Testis (tissue), 3 donors: ENCODE data around the gene EZR. TPM values are rescaled to one million over a fixed set of nuclear protein-coding genes. Genes with fewer than 3 reads are reported as not detected.

ENCODE experiments used
- DNase-seq: peaks from one replicate; pipeline ENCODE4 v3.0.0-alpha.2; 2019
- H3K27ac ChIP-seq, 2 donors: fragments of 200-600 bp; sonication (generic); one replicate each; pipeline ENCODE4 v1.5.1; 2019
- H3K27me3 ChIP-seq: fragments of 200-600 bp; sonication (generic); one replicate; pipeline ENCODE4 v1.5.1; 2019
- H3K36me3 ChIP-seq: fragments of 200-600 bp; sonication (generic); one replicate; pipeline ENCODE4 v1.5.1; 2017; ENCODE audit warnings: low read depth; ENCODE audit errors: missing control alignments
- H3K4me1 ChIP-seq: fragments of 200-600 bp; sonication (generic); one replicate; pipeline ENCODE4 v1.5.1; 2019
- H3K4me3 ChIP-seq, 2 donors: fragments of 200-600 bp; sonication (generic); one replicate each; pipeline ENCODE4 v1.5.1; 2017 to 2019
- H3K9me3 ChIP-seq: fragments of 200-600 bp; sonication (generic); one replicate; pipeline ENCODE4 v1.5.1; 2017
- CTCF ChIP-seq, 3 experiments: fragments of 450-650 bp in 2 of 3; fragments of 200-600 bp in 1 of 3; sonication (generic) in 1 of 3; IDR thresholded peaks; one replicate each; pipeline ENCODE4 v1.5.1; 2016 to 2019; ENCODE audit warnings: antibody characterized with exemption in 3 of 3, mild to moderate bottlenecking in 2 of 3, moderate library complexity in 1 of 3
- POLR2A ChIP-seq: fragments of 450-650 bp; IDR thresholded peaks from one replicate; pipeline ENCODE4 v1.6.1; 2017; ENCODE audit warnings: antibody characterized with exemption, mild to moderate bottlenecking, moderate library complexity
- WGBS, 2 donors: methylation state at CpG; one replicate each; pipeline ENCODE4 v1.1.5; 2018; 5-methylcytosine and 5-hydroxymethylcytosine counted together
- intact Hi-C: fragments of 100-400 bp; cut with DNase I; formaldehyde crosslinking; loops from one replicate; pipeline ENCODE4 v1.15.1; 2023; ENCODE audit warnings: low total_unique reads
- polyA plus RNA-seq: library from polyadenylated mRNA; stranded (reverse); fragments of 350-450 nt; fragmentation: Illumina TruSeq; extraction: RNeasy Lipid Tissue Mini Kit (QIAGEN cat#74804); gene quantifications from one replicate; pipeline ENCODE4 v1.2.3, GENCODE V29; 2014; ENCODE audit warnings: low read depth, low replicate concordance; ENCODE audit not compliant: insufficient read depth
- total RNA-seq, 2 donors: library from RNA; depleted of rRNA; stranded (reverse); fragments of >200 nt; gene quantifications; one replicate each; pipeline ENCODE4 v1.2.3, GENCODE V29; 2016

EZR gene
- total and polyA plus RNA-seq, 3 donors from 2014 or later: 129 to 199 (median 164) TPM

- 81 to 91% methylated on average over 6 of the region's 6 CpGs for WGBS, 2 donors
- H3K9me3 ChIP-seq: no peaks in the 10 kb centered on the region
- H3K27ac ChIP-seq: no peak overlapping the region
- no peak for DNase-seq
- no peaks in the 10 kb centered on the region for H3K36me3 ChIP-seq
- TF ChIP-seq CTCF (IDR thresholded peaks at IDR 0.05) (no peak), POLR2A (no peak)
- intact Hi-C loops: no loop called here
- peaks cover 20% of the 10 kb centered on the region for H3K4me1 ChIP-seq
- no peaks in the 10 kb centered on the region for H3K27me3 ChIP-seq
- H3K4me3 ChIP-seq: no peak overlapping the region
Measured at GRCh38 chr6:158767709-158768108, 51.5 kb downstream of the EZR start.

DNA sequence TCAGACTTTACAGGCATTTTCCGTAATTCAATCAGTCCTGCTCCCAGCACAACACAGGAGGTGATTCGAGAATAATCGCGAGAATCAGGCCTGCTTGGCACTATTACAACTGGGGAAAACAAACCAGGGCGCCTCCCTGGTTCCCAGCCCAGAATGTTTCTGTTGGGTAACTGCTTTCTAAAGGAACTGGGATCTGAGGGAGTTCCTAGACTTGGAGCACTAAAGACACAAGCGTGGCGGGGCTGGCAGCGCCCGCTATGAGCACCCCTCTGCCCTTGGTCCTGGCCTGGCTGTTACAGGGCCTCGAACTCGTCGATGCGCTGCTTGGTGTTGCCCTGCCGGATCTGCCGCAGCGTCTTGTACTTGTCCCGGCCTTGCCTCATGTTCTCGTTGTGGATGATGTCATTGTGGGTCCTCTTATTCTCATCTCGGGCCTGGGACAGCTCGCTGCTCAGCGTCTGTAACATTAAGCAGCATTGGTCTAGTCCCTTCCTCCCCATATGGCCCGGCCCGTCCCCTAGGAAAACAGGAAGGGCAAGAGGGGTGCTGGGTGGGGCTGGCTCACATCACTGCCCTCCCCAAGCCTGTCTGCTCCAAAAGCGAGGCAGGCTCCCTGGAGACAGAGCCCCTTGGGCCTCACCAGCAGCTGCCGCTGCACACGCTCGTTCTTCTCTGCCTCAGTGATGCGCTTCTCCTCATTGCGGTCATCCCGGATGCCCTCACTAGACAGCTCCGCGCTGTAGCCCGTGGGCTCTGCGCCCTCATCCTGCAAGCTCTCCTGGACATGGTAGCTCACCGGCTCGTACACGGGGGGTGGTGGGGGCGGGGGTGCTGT is 52.3 kb downstream of the EZR start:
- H3K9me3 ChIP-seq: no peaks in the 10 kb centered on the region
- H3K27me3 ChIP-seq: no peaks in the 10 kb centered on the region
- WGBS, 2 donors: 83 to 87% methylated on average over 34 to 38 of the region's 38 CpGs
- no peaks in the 10 kb centered on the region for H3K36me3 ChIP-seq
- peak overlapping the region; percentile 28 to 41 for H3K27ac ChIP-seq
- TF ChIP-seq CTCF (IDR thresholded peaks at IDR 0.05) (no peak), POLR2A (no peak)
- no peak for DNase-seq
- no peak overlapping the region for H3K4me3 ChIP-seq
- H3K4me1 ChIP-seq: peaks cover 20% of the 10 kb centered on the region
- intact Hi-C loops: no loop called here

DNA sequence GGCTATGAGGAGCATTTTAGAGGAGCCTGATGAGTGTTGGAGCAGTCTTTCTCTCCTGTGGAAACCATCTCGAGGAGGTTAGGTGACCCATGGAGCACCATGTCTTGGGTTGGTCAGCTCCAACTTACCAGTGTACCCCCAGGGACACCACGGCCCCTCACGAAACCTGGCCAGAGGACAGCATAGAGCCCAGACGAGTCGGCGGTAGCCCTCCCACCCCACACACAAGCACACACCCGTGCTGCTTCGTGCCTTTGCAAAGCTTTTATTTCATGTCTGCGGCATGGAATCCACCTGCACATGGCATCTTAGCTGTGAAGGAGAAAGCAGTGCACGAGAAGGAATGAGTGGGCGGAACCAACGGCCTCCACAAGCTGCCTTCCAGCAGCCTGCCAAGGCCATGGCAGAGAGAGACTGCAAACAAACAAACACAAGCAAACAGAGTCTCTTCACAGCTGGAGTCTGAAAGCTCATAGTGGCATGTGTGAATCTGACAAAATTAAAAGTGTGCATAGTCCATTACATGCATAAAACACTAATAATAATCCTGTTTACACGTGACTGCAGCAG is 53.6 kb downstream of the EZR start:
- 65 to 66% methylated on average over 13 of the region's 13 CpGs for WGBS, 2 donors
- peak; percentile 64 for DNase-seq
- H3K9me3 ChIP-seq: no peaks in the 10 kb centered on the region
- no peaks in the 10 kb centered on the region for H3K27me3 ChIP-seq
- TF ChIP-seq CTCF (IDR thresholded peaks at IDR 0.05): no peak
- no peak overlapping the region for H3K4me3 ChIP-seq
- no peak overlapping the region for H3K27ac ChIP-seq
- H3K4me1 ChIP-seq: peaks cover 12% of the 10 kb centered on the region
- no peaks in the 10 kb centered on the region for H3K36me3 ChIP-seq
- intact Hi-C loops: no loop called here

GRCh38 chr6:158764926-158765325 is 54.2 kb downstream of the EZR start:
- Histone ChIP-seq H3K9me3 (no peaks in the 10 kb centered on the region), H3K36me3 (no peaks in the 10 kb centered on the region), H3K27ac (no peak overlapping the region), H3K27me3 (no peaks in the 10 kb centered on the region), H3K4me1 (peaks cover 12% of the 10 kb centered on the region), H3K4me3 (no peak overlapping the region)
- no peak for TF ChIP-seq POLR2A
- TF ChIP-seq CTCF (IDR thresholded peaks at IDR 0.05): no peak
- DNase-seq: no peak
- intact Hi-C loops: no loop called here
- 88 to 96% methylated on average over 9 of the region's 9 CpGs for WGBS, 2 donors
